Neural crest cell (in vitro differentiated cells): ENCODE data around the gene SERGEF. TPM values are rescaled to one million over a fixed set of nuclear protein-coding genes. Genes with fewer than 3 reads are reported as not detected.
A peak's percentile ranks its signal among the peaks of the same experiment; 100 is the strongest.

Experiments used
- DNase-seq: peaks from one replicate; pipeline ENCODE4 v3.0.0; 2021; ENCODE audit warnings: low read depth, mixed read lengths, low spot score
- H3K27ac Mint-ChIP-seq: one replicate; pipeline ENCODE4 v1.8.0; 2021; ENCODE audit warnings: mild to moderate bottlenecking, mixed read lengths; ENCODE audit not compliant: unreplicated experiment
- H3K27me3 Mint-ChIP-seq: 2 replicates; pipeline ENCODE4 v1.8.0; 2021; ENCODE audit warnings: low read depth, mild to moderate bottlenecking, mixed read lengths
- H3K36me3 Mint-ChIP-seq: 2 replicates; pipeline ENCODE4 v1.8.0; 2021; ENCODE audit warnings: low read depth, mild to moderate bottlenecking, mixed read lengths
- H3K4me1 Mint-ChIP-seq: 2 replicates; pipeline ENCODE4 v1.8.0; 2021; ENCODE audit warnings: mixed read lengths
- H3K4me3 Mint-ChIP-seq: one replicate; pipeline ENCODE4 v1.8.0; 2021; ENCODE audit warnings: mild to moderate bottlenecking, mixed read lengths
- H3K9me3 Mint-ChIP-seq: 2 replicates; pipeline ENCODE4 v1.8.0; 2021; ENCODE audit warnings: mixed read lengths
- total RNA-seq: library from RNA; stranded (reverse); gene quantifications from 2 replicates; pipeline ENCODE4 v1.2.1, GENCODE V29; 2021
- TF ChIP-seq, protein P1 (sequence below): fragments of 200-600 bp; sonication (generic); conservative IDR thresholded peaks from 2 replicates; pipeline ENCODE4 v1.5.0; 2021; ENCODE audit warnings: antibody characterized with exemption, mild to moderate bottlenecking

Gene SERGEF
- total RNA-seq, 1 donor from 2014 or later, result 29.6 TPM

DNA sequence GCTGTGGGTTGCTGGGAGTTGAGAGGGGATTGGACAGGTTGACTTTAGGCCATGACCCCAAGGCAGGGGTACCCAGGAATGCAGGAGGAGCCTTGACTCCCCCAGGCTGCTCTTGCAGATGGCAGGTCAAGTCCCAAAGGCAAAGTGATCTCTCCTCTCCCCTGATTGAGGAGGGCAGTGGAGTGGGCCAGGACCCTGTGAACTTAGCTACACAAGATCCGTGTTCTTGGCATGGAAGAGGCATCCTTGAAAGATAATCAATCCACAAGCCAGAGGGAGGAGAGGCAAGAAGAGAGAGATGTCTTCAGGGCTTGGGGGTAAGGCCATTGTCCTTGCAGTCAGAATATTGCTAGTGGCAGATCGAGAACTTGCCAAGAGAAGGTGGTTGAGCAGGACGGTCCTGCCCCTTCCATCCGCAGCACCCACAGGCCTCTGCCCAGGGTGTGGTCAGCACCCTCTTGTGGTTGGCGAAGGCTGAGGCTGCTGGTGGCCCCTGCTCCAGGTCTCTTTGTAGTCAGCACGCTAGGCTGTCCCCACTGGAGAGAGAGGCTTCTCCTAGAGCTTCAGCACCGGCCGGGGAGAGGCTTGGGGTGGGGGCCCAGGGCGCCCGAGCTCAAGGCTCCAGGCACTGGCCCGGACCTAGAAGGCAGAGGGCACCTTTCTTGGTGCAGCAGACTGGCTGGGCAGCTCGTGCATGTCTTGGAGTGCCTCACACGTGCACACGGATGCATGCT, 232.8 kb downstream of the SERGEF start:
- no peaks in the 10 kb centered on the region for H3K27me3 Mint-ChIP-seq
- H3K4me3 Mint-ChIP-seq, result no peak overlapping the region
- peaks cover 4% of the 10 kb centered on the region for H3K4me1 Mint-ChIP-seq
- TF ChIP-seq, protein P1, sequence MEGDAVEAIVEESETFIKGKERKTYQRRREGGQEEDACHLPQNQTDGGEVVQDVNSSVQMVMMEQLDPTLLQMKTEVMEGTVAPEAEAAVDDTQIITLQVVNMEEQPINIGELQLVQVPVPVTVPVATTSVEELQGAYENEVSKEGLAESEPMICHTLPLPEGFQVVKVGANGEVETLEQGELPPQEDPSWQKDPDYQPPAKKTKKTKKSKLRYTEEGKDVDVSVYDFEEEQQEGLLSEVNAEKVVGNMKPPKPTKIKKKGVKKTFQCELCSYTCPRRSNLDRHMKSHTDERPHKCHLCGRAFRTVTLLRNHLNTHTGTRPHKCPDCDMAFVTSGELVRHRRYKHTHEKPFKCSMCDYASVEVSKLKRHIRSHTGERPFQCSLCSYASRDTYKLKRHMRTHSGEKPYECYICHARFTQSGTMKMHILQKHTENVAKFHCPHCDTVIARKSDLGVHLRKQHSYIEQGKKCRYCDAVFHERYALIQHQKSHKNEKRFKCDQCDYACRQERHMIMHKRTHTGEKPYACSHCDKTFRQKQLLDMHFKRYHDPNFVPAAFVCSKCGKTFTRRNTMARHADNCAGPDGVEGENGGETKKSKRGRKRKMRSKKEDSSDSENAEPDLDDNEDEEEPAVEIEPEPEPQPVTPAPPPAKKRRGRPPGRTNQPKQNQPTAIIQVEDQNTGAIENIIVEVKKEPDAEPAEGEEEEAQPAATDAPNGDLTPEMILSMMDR, result no peak
- H3K27ac Mint-ChIP-seq, result no peak overlapping the region
- peaks cover 2% of the 10 kb centered on the region for H3K36me3 Mint-ChIP-seq
- no peaks in the 10 kb centered on the region for H3K9me3 Mint-ChIP-seq
- DNase-seq, result no peak

DNA sequence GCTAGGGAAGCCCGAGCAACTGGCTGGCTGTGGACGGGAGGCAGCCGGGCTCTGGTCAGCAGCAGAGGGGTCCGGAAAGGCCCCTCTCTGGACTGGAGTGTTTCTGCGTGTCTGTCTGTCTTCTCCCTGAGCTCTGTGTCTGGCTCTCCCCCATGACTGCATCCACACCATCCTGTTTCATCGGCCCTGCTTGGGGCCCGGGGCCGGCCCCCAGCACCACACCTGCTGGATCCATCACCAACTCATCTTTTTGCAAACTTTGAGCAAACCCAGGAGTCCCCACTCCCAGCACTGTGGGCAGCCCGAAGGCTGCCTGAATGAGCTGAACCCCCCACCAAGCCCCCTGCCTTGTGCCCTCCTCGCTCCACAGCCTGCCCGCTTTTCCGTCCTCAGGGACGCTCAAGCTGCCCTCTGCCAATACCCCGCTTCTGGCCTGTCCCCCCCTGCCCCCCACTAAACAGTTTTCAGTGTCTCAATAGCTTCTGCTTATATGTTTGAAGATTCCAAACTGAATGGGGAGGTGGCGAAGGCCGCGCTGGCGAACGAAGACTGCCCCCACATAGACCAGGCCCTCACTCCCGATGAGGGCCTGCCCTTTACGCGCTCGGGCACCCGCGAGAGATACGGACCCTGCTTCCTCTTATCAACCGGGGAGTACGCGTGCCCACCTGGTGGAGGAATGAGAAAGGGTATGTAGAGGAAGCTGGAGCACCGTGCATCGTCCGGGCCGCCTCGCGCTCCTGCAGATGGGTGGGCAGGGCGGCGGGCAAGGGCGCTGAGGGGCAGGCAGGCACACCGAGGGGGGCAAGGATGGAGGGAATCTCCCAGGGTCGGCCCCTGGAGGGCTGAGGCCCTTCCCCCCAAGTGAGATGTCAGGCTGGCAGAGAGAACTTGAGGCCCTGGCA, 233.6 kb downstream of the SERGEF start:
- no peaks in the 10 kb centered on the region for H3K9me3 Mint-ChIP-seq
- peaks cover 8% of the 10 kb centered on the region for H3K4me1 Mint-ChIP-seq
- H3K27ac Mint-ChIP-seq, result no peak overlapping the region
- H3K36me3 Mint-ChIP-seq, result peaks cover 2% of the 10 kb centered on the region
- no peak overlapping the region for H3K4me3 Mint-ChIP-seq
- H3K27me3 Mint-ChIP-seq, result no peaks in the 10 kb centered on the region
- TF ChIP-seq, protein P1, result no peak
- DNase-seq, result no peak

DNA sequence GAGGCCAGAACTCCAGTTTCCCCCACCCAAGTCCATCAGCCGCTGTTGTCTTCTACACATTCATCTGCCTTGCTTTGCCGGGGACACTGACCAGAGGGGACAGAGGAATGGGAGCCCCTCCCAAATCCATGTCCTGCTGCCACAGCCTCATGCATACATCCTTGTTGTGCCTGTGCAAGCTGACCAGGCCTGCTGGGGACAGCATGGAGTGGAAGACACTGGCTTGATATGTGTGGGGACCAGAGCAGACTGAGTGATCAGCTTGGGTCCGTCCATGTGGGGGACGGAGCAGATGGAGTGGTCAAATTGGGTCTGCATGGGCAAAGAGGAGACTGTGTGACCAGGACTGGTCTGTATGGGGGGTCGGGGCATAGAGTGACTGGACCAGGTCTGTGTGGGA, 234.5 kb downstream of the SERGEF start:
- no peaks in the 10 kb centered on the region for H3K9me3 Mint-ChIP-seq
- TF ChIP-seq, protein P1, result no peak
- H3K36me3 Mint-ChIP-seq, result peaks cover 2% of the 10 kb centered on the region
- H3K4me3 Mint-ChIP-seq, result no peak overlapping the region
- DNase-seq, result no peak
- no peaks in the 10 kb centered on the region for H3K27me3 Mint-ChIP-seq
- H3K27ac Mint-ChIP-seq, result no peak overlapping the region
- H3K4me1 Mint-ChIP-seq, result peaks cover 8% of the 10 kb centered on the region

DNA sequence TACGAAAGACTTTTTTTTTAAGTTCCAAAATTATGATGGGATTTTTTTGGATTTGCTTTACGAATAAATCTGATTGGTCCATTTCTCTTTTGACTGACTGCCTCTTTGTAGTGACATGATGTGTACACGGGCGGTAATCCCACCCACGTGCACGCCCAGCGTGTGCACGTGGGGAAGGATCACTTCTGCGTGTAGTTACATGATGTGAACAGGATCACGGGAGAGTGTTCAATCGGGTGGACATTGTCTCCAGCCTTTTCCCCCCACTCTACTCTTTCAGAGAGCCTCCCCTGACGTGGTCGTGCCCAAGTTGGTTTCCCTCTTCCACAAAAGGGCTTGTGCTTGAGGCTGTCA, 235.1 kb downstream of the SERGEF start:
- Mint-ChIP-seq H3K9me3 (no peaks in the 10 kb centered on the region), H3K27me3 (no peaks in the 10 kb centered on the region), H3K27ac (peak overlapping the region; percentile 81), H3K36me3 (peaks cover 2% of the 10 kb centered on the region), H3K4me3 (no peak overlapping the region), H3K4me1 (peaks cover 8% of the 10 kb centered on the region)
- TF ChIP-seq, protein P1, result no peak
- DNase-seq, result no peak

DNA sequence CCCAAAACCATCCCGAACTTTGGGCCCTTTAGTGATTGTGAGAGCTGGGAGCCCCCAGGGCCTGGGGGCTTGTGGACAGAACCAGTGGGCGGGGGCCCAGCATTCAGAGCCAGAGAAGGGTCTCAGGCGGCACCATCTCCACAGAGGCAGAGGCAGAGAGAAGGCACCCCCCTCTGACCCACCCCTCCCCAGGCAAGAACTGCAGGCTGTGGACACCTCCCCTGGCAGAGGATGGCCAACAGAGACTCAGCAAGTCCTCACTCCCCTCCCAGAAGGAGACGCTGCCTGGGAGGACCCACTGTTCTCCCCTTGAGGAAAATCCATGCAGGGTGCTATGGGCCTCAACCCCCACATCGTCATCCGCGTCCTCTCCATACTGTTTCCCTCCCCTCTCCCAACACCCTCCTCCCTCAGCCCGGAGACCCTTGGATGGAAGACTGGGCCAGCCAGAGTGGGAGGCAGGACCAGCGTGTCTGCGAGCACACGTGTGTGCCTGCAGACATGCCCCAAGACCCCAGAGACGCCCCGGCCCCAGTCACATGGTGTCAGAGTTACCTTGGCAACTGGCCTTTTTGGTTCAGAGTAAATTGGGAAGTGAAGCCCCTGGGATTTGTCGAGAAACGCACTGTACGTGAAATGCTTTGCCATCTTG, 235.6 kb downstream of the SERGEF start:
- Mint-ChIP-seq H3K27me3 (no peaks in the 10 kb centered on the region), H3K4me3 (no peak overlapping the region), H3K4me1 (peaks cover 8% of the 10 kb centered on the region), H3K9me3 (no peaks in the 10 kb centered on the region), H3K36me3 (peaks cover 3% of the 10 kb centered on the region), H3K27ac (peak overlapping the region; percentile 81)
- TF ChIP-seq, protein P1, result no peak
- DNase-seq, result no peak
